Fibroblast of lung (primary cell): Measurements from ENCODE around the gene PHF21A. TPM values are rescaled to one million over a fixed set of nuclear protein-coding genes. Genes with fewer than 3 reads are reported as not detected.

Experiments used
- DNase-seq, 2 donors: peaks; one replicate each; pipeline versions ENCODE4 v3.0.0 to v3.0.0-alpha.2; 2010; ENCODE audit warnings: low read depth in 2 of 2
- H2AFZ ChIP-seq: 2 replicates; pipeline ENCODE4 v1.5.1; 2012; ENCODE audit warnings: low read length, control low read depth, inconsistent platforms
- H3K27ac ChIP-seq: 2 replicates; pipeline ENCODE4 v1.5.1; 2011; ENCODE audit warnings: low read length, control low read depth; ENCODE audit not compliant: insufficient read depth
- H3K27me3 ChIP-seq: 2 replicates; pipeline ENCODE4 v1.5.1; 2011; ENCODE audit warnings: mild to moderate bottlenecking, low read length; ENCODE audit not compliant: control insufficient read depth, insufficient read depth
- H3K36me3 ChIP-seq: 2 replicates; pipeline ENCODE4 v1.5.1; 2011; ENCODE audit warnings: low read length; ENCODE audit not compliant: control insufficient read depth, insufficient read depth
- H3K4me1 ChIP-seq: 2 replicates; pipeline ENCODE4 v1.5.1; 2011; ENCODE audit warnings: low read length; ENCODE audit not compliant: control insufficient read depth, insufficient read depth; ENCODE audit errors: extremely low read depth
- H3K4me2 ChIP-seq: 2 replicates; pipeline ENCODE4 v1.5.1; 2011; ENCODE audit warnings: low read length, control low read depth; ENCODE audit not compliant: insufficient read depth; ENCODE audit errors: extremely low read depth
- H3K4me3 ChIP-seq, 4 experiments: fragments of 200-600 bp in 1 of 4; sonication (generic) in 1 of 4; replicated peaks in 1 of 4; 2 replicates each; pipeline ENCODE4 v1.5.1; 2011 to 2016; ENCODE audit warnings: low read length in 4 of 4, low read depth in 3 of 4, mild to moderate bottlenecking in 3 of 4, control low read depth in 2 of 4, inconsistent platforms in 1 of 4, mixed read lengths in 1 of 4; ENCODE audit not compliant: insufficient read depth in 1 of 4; ENCODE audit errors: control extremely low read depth in 1 of 4
- H3K79me2 ChIP-seq: 2 replicates; pipeline ENCODE4 v1.5.1; 2012; ENCODE audit warnings: mild to moderate bottlenecking, low read length, inconsistent platforms; ENCODE audit not compliant: control insufficient read depth, insufficient read depth
- H3K9ac ChIP-seq: 2 replicates; pipeline ENCODE4 v1.5.1; 2011; ENCODE audit warnings: mild to moderate bottlenecking, low read length, control low read depth; ENCODE audit not compliant: insufficient read depth
- H3K9me3 ChIP-seq: 2 replicates; pipeline ENCODE4 v1.5.1; 2012; ENCODE audit warnings: low read depth, low read length; ENCODE audit not compliant: control insufficient read depth, insufficient read depth
- H4K20me1 ChIP-seq: 2 replicates; pipeline ENCODE4 v1.5.1; 2011; ENCODE audit warnings: low read length; ENCODE audit not compliant: control insufficient read depth, insufficient read depth; ENCODE audit errors: extremely low read depth
- EZH2 ChIP-seq: IDR thresholded peaks from 2 replicates; pipeline ENCODE4 v1.5.1; 2012; ENCODE audit warnings: low read length, control low read depth, mild to moderate bottlenecking; ENCODE audit errors: missing control alignments
- polyA plus RNA-seq, 2 donors: library from polyadenylated mRNA; depleted of rRNA in 1 of 2; stranded (reverse) in 1 of 2; unstranded in 1 of 2; fragments of >200 nt; gene quantifications; 2 replicates each; pipeline ENCODE4 v1.2.1, GENCODE V29; 2011 to 2012; ENCODE audit warnings: missing spikeins in 1 of 2
- total RNA-seq: library from RNA; depleted of rRNA; stranded (reverse); fragments of >200 nt; gene quantifications from 2 replicates; pipeline ENCODE4 v1.2.1, GENCODE V29; 2014
- TF ChIP-seq, protein P1 (sequence below), 2 donors: IDR thresholded peaks in 1 of 2; conservative IDR thresholded peaks in 1 of 2; 1 replicate in 1 of 2; 2 replicates in 1 of 2; pipeline ENCODE4 v1.5.1; 2011 to 2012; ENCODE audit warnings: low read length in 2 of 2, control low read depth in 1 of 2, inconsistent platforms in 1 of 2, low read depth in 1 of 2, mild to moderate bottlenecking in 1 of 2

The PHF21A gene
- total and polyA plus RNA-seq, 2 donors (not counting 1 experiment from before 2014, with no cell fraction given): 18.5 to 21.0 TPM

DNA sequence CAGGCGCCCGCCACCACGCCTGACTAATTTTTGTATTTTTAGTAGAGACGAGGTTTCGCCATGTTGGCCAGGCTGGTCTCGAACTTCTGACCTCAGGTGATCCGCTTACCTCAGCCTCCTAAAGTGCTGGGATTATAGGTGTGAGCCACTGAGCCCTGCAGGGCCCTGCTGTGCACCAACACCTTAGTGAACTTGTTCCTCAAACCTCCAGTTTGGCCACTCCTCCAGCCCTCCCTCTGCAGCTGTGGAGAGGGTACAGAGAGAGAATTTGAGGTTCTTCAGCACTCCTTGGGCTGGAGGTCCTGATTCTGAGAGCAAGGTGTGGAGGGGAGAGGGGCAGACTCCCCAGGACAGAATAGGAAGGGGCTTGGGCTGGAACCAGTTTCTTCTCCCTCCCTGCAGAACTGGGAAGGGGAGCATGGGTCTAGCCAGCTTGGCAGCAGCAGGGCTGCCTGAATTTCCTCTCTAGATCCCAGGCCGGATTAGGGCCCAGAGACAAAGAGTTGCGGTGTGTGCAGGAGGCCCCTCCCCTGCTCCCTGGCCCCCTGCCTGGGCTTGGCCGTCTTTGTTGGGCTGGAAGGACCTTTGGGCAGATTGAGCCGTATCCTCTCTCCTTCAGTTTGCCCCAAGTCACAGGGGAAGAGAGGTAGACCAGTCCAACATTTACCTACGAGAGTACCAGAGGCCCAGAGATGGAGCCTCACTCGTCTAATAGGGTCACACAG lies 201.3 kb downstream of the PHF21A start:
- Histone ChIP-seq H3K27me3 (peaks cover 23% of the 10 kb centered on the region), H3K9me3 (no peaks in the 10 kb centered on the region), H3K4me3 (no peak overlapping the region), H3K36me3 (peaks cover 2% of the 10 kb centered on the region), H3K79me2 (peaks cover 18% of the 10 kb centered on the region), H3K4me1 (peaks cover 2% of the 10 kb centered on the region), H3K27ac (no peak overlapping the region), H3K9ac (no peak overlapping the region), H3K4me2 (no peak overlapping the region), H4K20me1 (no peaks in the 10 kb centered on the region), H2AFZ (no peak overlapping the region)
- no peak for DNase-seq
- TF ChIP-seq, protein P1, sequence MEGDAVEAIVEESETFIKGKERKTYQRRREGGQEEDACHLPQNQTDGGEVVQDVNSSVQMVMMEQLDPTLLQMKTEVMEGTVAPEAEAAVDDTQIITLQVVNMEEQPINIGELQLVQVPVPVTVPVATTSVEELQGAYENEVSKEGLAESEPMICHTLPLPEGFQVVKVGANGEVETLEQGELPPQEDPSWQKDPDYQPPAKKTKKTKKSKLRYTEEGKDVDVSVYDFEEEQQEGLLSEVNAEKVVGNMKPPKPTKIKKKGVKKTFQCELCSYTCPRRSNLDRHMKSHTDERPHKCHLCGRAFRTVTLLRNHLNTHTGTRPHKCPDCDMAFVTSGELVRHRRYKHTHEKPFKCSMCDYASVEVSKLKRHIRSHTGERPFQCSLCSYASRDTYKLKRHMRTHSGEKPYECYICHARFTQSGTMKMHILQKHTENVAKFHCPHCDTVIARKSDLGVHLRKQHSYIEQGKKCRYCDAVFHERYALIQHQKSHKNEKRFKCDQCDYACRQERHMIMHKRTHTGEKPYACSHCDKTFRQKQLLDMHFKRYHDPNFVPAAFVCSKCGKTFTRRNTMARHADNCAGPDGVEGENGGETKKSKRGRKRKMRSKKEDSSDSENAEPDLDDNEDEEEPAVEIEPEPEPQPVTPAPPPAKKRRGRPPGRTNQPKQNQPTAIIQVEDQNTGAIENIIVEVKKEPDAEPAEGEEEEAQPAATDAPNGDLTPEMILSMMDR (conservative IDR thresholded peaks at IDR 0.05 in 1 of 2, IDR thresholded peaks at IDR 0.05 in 1 of 2; ENCODE audit: low read depth in 1 of 2, low read length in 2 of 2): no peak
- no peak for TF ChIP-seq EZH2

- TF ChIP-seq, protein P1 (conservative IDR thresholded peaks at IDR 0.05 in 1 of 2, IDR thresholded peaks at IDR 0.05 in 1 of 2; ENCODE audit: low read depth in 1 of 2, low read length in 2 of 2): no peak
- TF ChIP-seq EZH2: no peak
- no peak overlapping the region for H2AFZ ChIP-seq
- H3K4me3 ChIP-seq: peak overlapping the region in 2 of 4 experiments; percentile 83 to 100
- no peaks in the 10 kb centered on the region for H4K20me1 ChIP-seq
- H3K79me2 ChIP-seq: peaks cover 18% of the 10 kb centered on the region
- H3K4me1 ChIP-seq: peaks cover 2% of the 10 kb centered on the region
- no peak overlapping the region for H3K27ac ChIP-seq
- peaks cover 23% of the 10 kb centered on the region for H3K27me3 ChIP-seq
- H3K9me3 ChIP-seq: no peaks in the 10 kb centered on the region
- H3K36me3 ChIP-seq: peaks cover 8% of the 10 kb centered on the region
- H3K4me2 ChIP-seq: peak overlapping the region; percentile 96
- DNase-seq: no peak
- H3K9ac ChIP-seq: no peak overlapping the region
Measured at GRCh38 chr11:45918962-45919675, 202.1 kb downstream of the PHF21A start.

DNA sequence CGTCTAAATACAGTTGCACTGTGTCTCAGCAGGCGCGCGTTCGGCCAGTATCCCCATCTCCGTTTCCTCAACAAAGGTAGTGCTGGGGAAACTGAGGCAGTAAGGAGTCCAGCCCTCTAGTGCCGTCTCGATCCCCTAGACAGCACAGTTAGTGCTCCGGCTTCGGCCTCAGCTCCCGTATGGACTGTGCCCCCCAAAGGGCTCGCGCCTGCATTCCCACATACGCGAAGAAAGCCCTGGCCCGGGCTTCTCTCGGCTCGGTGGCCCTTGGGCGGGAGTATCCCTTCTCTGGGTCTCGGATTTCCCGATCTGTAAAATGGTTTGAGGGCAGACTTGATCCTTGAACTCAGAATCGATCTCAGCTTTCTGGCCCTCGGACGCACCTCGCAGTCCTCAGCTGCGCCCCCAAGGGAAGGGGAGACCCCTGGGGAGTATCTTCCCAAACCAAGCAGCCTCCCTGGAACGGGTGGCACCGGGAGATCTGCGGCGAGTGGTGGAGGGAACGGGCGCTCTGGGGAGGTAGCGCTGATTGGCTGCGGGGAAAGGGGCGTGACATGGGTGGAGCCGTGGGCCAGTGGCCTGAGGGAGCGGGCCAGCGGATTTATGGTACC lies 202.8 kb downstream of the PHF21A start:
- DNase-seq: peak; percentile 63 to 67
- no peaks in the 10 kb centered on the region for H3K9me3 ChIP-seq
- peak overlapping the region; percentile 81 to 100 (median 90) for H3K4me3 ChIP-seq
- TF ChIP-seq, protein P1 (conservative IDR thresholded peaks at IDR 0.05 in 1 of 2, IDR thresholded peaks at IDR 0.05 in 1 of 2; ENCODE audit: low read depth in 1 of 2, low read length in 2 of 2): no peak
- TF ChIP-seq EZH2: no peak
- peak overlapping the region; percentile 94 for H3K27ac ChIP-seq
- H3K36me3 ChIP-seq: peaks cover 12% of the 10 kb centered on the region
- peak overlapping the region; percentile 82 for H2AFZ ChIP-seq
- peak overlapping the region; percentile 49 for H3K9ac ChIP-seq
- H4K20me1 ChIP-seq: no peaks in the 10 kb centered on the region
- H3K27me3 ChIP-seq: peaks cover 22% of the 10 kb centered on the region
- H3K79me2 ChIP-seq: peaks cover 18% of the 10 kb centered on the region
- H3K4me2 ChIP-seq: peak overlapping the region; percentile 96
- H3K4me1 ChIP-seq: peaks cover 2% of the 10 kb centered on the region
